Epithelial cell of esophagus (primary cell): ENCODE results near the gene PDE11A.

Experiments
- DNase-seq: peaks from one replicate; pipeline ENCODE4 v3.0.0; 2010; ENCODE audit warnings: low read depth
- H3K4me3 ChIP-seq: 2 replicates; pipeline ENCODE4 v1.5.1; 2011; ENCODE audit warnings: mild to moderate bottlenecking, low read length, control low read depth
- CTCF ChIP-seq: IDR thresholded peaks from 2 replicates; pipeline ENCODE4 v1.5.1; 2011; ENCODE audit warnings: low read depth, mild to moderate bottlenecking, low read length, control low read depth, inconsistent platforms; ENCODE audit not compliant: insufficient read depth; ENCODE audit errors: missing control alignments

Gene PDE11A

GRCh38 chr2:178072383-178073301 is at the start of gene PDE11A:
TSS of gene PDE11A (minus strand) at chr2:178072777. CDS start at chr2:178072437, 340 bp downstream.
- DNase-seq, result peak; percentile 85
- no peak for TF ChIP-seq CTCF
- peak within 1 kb of the TSS; percentile 44 for H3K4me3 ChIP-seq

DNA sequence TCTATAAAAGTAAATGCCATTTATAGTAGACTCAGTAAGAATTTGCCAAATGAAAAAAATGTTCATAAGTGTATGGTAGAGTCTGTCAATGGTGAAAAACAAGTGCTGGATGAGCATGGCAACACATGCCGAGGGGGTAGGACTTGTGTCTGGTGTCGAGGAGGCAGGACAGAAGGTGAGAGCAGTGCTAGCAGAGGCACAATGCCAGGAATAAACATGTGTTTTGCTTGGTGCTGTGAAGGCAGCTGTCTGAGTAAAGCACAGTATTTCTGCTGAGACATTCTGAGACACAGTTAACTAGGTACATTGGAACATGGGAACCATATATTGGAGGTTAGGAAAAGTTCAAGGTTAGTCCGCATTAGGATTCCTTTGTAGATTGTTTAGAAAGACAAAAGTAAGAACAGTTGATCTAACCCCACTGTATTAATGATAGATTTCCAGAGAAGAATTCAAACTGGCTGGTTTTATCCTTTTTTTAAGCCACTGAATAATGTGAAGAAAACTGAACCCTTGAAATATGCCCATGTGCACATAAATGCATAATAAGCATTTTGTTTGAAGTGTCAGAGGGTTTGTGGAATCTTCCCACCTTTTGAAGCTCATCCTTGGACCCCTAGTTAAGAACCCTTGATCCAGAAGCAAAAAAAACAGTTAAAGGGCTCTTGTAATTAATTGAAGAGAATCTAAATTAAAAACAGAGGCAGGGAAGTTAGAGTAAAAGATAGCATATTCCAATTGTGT is 46.8 kb upstream of the PDE11A start:
- TF ChIP-seq CTCF, result no peak
- no peak for DNase-seq
- H3K4me3 ChIP-seq, result no peak overlapping the region

DNA sequence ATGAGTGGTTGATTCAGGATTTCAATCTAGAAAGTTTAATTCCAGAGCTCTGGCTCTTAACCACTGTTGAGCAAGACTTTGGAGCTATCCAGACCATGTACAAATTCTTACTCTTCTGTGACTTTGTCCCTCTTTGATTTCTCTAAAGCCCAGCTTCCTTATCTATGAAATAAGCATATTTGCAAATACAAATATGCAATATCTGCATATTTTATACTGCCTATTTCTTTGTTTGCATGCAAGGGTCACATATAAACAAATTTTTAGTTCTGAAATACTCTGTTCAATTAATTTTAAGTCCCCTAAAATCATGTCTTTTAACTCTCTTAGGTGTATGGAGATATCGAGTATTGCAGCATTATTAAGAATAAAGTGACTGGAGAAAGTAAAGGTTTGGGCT is 45.1 kb upstream of the PDE11A start:
- DNase-seq, result no peak
- H3K4me3 ChIP-seq, result no peak overlapping the region
- no peak for TF ChIP-seq CTCF

GRCh38 chr2:178115271-178115670 is 42.7 kb upstream of the PDE11A start:
- no peak overlapping the region for H3K4me3 ChIP-seq
- DNase-seq, result no peak
- TF ChIP-seq CTCF, result no peak

GRCh38 chr2:178114462-178114861 is 41.9 kb upstream of the PDE11A start:
- no peak overlapping the region for H3K4me3 ChIP-seq
- DNase-seq, result no peak
- TF ChIP-seq CTCF, result no peak

DNA sequence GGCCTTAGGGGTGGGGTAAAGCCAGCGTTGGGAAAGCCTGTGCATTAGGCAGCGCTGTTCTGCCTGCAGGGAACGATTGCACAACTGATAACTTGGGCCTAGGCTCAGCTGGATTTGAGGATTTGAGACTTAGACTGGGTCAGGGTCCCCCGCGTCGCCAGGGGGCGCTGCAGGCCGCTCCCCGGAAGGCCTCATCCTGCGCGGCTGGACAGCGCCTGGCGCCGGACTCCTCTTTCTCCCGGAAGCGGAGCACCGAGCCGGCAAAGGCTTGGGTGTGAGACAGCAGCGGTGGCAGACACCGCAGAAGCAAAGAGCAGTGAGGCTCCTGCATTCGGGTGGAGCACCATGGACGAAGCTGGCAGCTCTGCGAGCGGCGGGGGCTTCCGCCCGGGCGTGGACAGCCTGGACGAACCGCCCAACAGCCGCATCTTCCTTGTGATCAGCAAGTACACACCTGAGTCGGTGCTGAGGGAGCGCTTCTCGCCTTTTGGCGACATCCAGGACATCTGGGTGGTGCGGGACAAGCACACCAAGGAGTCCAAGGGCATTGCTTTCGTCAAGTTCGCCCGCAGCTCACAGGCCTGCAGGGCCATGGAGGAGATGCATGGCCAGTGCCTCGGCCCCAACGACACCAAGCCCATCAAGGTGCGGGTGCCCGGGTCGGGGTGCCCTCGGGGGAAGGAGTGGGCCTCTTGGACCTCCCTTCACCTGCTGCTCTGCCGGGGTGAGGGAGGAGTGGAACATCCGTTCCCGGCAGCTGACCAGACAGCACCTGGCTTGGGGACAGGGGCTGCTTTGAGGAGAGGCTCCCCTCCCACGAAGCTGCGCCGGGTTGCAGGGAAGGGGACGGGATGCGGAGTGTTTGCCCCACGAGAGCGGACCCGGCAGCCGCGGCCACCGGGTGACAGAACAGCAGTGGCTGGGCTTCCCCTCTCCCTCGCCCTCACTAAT is 39.9 kb upstream of the PDE11A start, which contains the start of gene RBM45:
TSS of gene RBM45 (plus strand) at position 236 of the 951 bp plus-strand sequence. CDS start at position 346, 110 bp downstream.
- H3K4me3 ChIP-seq, result peak within 1 kb of the TSS; percentile 93
- peak; percentile 97 for DNase-seq
- TF ChIP-seq CTCF, result peak; percentile 86
